K562 (cell line): ENCODE data around the gene USP7. TPM values are rescaled to one million over a fixed set of nuclear protein-coding genes. Genes with fewer than 3 reads are reported as not detected.

Experiments used
- ADNP ChIP-seq: fragments of 200-800 bp; sonication (Bioruptor generic); IDR thresholded peaks from 2 replicates; pipeline ENCODE4 v1.6.1; 2016; ENCODE audit warnings: missing genetic modification characterization, missing compliant biosample characterization
- BCOR ChIP-seq: fragments of 450-650 bp; IDR thresholded peaks from 2 replicates; pipeline ENCODE4 v1.6.1; 2016
- BRD4 ChIP-seq: fragments of 200-600 bp; sonication (generic); IDR thresholded peaks from 2 replicates; pipeline ENCODE4 v1.6.1; 2017; ENCODE audit warnings: inconsistent platforms
- CREB3L1 ChIP-seq: fragments of 450-650 bp; IDR thresholded peaks from 2 replicates; pipeline ENCODE4 v1.6.1; 2014; ENCODE audit warnings: low read depth, mild to moderate bottlenecking, moderate library complexity, borderline replicate concordance
- CTCFL ChIP-seq: IDR thresholded peaks from 2 replicates; pipeline ENCODE4 v1.6.1; 2011; ENCODE audit warnings: borderline replicate concordance, low read depth, mild to moderate bottlenecking, moderate library complexity, low read length; ENCODE audit not compliant: insufficient read depth, poor library complexity, severe bottlenecking
- HDAC3 ChIP-seq: fragments of 450-650 bp; IDR thresholded peaks from 2 replicates; pipeline ENCODE4 v1.6.1; 2018; ENCODE audit warnings: borderline replicate concordance, mild to moderate bottlenecking, moderate library complexity; ENCODE audit not compliant: partially characterized antibody
- HSF4 ChIP-seq: fragments of 250-450 bp; sonication (Bioruptor Pico); IDR thresholded peaks from 2 replicates; pipeline ENCODE4 v2.1.2; 2022; ENCODE audit warnings: mild to moderate bottlenecking, moderate library complexity, borderline replicate concordance
- SMC3 ChIP-seq: conservative IDR thresholded peaks from 2 replicates; pipeline ENCODE4 v1.6.1; 2011; ENCODE audit warnings: low read depth, low read length, improper control_type of control experiment; ENCODE audit not compliant: insufficient read depth
- SREBF2 ChIP-seq: sonication (generic); formaldehyde crosslinking; IDR thresholded peaks from 2 replicates; pipeline ENCODE4 v1.4.0; 2020; ENCODE audit warnings: mild to moderate bottlenecking, missing genetic modification reagents
- SRSF1 ChIP-seq: fragments of 200-400 bp; formaldehyde crosslinking; IDR thresholded peaks from 2 replicates; pipeline ENCODE4 v1.6.1; 2017; ENCODE audit warnings: mild to moderate bottlenecking, low read depth, low read length, moderate library complexity
- TFE3 ChIP-seq: fragments of 450-650 bp; formaldehyde crosslinking; IDR thresholded peaks from 2 replicates; pipeline ENCODE4 v1.4.0; 2020; ENCODE audit warnings: mild to moderate bottlenecking, mixed read lengths
- ZFPM2 ChIP-seq: fragments of 250-450 bp; sonication (Bioruptor Pico); IDR thresholded peaks from 2 replicates; pipeline ENCODE4 v1.5.1; 2022; ENCODE audit warnings: mild to moderate bottlenecking
- ZNF436 ChIP-seq: fragments of 250-450, 450-650 bp; sonication (Bioruptor Pico); formaldehyde crosslinking; IDR thresholded peaks from 2 replicates; pipeline ENCODE4 v1.7.0; 2020; ENCODE audit warnings: mild to moderate bottlenecking
- ZNF655 ChIP-seq: fragments of 250-450 bp; sonication (Bioruptor Pico); IDR thresholded peaks from 2 replicates; pipeline ENCODE4 v1.5.0; 2021
- polyA plus RNA-seq, 8 experiments: library from polyadenylated mRNA; depleted of rRNA in 4 of 8; stranded (reverse) in 5 of 8; unstranded in 3 of 8; fragments of >200 nt; fragmentation: Nextera tagmentation in 2 of 8; fragmentation: Illumina TruSeq in 1 of 8; extraction: Ambion mirVana in 2 of 8; extraction: Trizol in 1 of 8; gene quantifications; 2 replicates each; pipeline versions ENCODE4 v1.2.1 to v1.2.3, GENCODE V29; 2011 to 2014; ENCODE audit warnings: inconsistent platforms in 1 of 8, missing spikeins in 1 of 8
- total RNA-seq, 7 experiments: library from RNA; depleted of rRNA in 6 of 7; stranded (reverse); fragments of >200 nt in 6 of 7; fragmentation: Illumina TruSeq in 2 of 7; extraction: Trizol in 2 of 7; gene quantifications; 2 replicates each; pipeline versions ENCODE4 v1.2.1 to v1.2.3, GENCODE V29; 2011 to 2021; ENCODE audit warnings: low replicate concordance in 1 of 7
- TF ChIP-seq, protein P1 (sequence below): sonication (generic); formaldehyde crosslinking; IDR thresholded peaks from 2 replicates; pipeline ENCODE4 v1.8.1; 2022; ENCODE audit warnings: missing genetic modification reagents
- TF ChIP-seq, protein P2 (sequence below): sonication (generic); formaldehyde crosslinking; IDR thresholded peaks from 2 replicates; pipeline ENCODE4 v1.8.1; 2023; ENCODE audit warnings: mild to moderate bottlenecking, missing genetic modification reagents

Gene USP7
- total and polyA plus RNA-seq, 9 of the 15 experiments (the other 6 are each of a cell fraction or from before 2014, with no cell fraction given): 17.1 to 145 (median 57.9) TPM

DNA sequence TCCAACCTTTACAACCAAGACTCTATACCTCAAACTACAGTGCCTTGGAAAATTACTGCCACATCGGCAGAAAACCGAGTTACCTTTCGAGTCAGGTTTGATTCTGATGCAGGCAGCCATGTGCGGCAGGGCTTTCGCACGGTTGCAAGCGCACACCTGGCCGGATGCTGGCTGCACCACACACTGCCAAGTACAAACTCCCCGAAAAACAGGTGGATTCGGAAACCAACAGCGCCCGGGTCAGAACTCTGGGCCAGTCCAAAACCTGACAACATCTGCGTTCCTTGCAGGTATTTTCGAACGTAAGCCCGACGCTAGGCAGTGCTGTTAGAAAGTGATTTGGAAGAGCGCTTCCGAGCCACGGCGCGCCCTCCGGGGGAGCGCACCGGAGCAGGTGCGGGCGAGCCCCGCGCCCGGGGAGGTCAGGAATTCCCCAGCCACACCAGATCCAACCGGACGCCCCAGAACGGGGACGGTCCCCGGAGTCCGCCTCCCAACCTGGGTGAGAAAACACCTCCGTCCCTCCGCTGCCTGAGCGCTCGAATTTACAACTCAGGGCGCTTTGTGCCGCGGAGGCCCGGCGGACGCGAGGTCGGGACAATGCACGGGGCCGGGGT, 1.2 kb downstream of the USP7 start (continued):
- TF ChIP-seq CTCFL (no peak), ZFPM2 (CRISPR knock-in tag) (no peak), SREBF2 (CRISPR knock-in tag) (no peak), ZNF436 (CRISPR knock-in tag) (no peak), BCOR (no peak), BRD4 (no peak), SRSF1 (no peak), ADNP (tag) (no peak), SMC3 (no peak), TFE3 (CRISPR knock-in tag) (no peak), HSF4 (CRISPR knock-in tag) (no peak), ZNF655 (CRISPR knock-in tag) (no peak), HDAC3 (no peak), CREB3L1 (no peak)
- TF ChIP-seq, protein P1, sequence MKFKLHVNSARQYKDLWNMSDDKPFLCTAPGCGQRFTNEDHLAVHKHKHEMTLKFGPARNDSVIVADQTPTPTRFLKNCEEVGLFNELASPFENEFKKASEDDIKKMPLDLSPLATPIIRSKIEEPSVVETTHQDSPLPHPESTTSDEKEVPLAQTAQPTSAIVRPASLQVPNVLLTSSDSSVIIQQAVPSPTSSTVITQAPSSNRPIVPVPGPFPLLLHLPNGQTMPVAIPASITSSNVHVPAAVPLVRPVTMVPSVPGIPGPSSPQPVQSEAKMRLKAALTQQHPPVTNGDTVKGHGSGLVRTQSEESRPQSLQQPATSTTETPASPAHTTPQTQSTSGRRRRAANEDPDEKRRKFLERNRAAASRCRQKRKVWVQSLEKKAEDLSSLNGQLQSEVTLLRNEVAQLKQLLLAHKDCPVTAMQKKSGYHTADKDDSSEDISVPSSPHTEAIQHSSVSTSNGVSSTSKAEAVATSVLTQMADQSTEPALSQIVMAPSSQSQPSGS: no peak
- TF ChIP-seq, protein P2, sequence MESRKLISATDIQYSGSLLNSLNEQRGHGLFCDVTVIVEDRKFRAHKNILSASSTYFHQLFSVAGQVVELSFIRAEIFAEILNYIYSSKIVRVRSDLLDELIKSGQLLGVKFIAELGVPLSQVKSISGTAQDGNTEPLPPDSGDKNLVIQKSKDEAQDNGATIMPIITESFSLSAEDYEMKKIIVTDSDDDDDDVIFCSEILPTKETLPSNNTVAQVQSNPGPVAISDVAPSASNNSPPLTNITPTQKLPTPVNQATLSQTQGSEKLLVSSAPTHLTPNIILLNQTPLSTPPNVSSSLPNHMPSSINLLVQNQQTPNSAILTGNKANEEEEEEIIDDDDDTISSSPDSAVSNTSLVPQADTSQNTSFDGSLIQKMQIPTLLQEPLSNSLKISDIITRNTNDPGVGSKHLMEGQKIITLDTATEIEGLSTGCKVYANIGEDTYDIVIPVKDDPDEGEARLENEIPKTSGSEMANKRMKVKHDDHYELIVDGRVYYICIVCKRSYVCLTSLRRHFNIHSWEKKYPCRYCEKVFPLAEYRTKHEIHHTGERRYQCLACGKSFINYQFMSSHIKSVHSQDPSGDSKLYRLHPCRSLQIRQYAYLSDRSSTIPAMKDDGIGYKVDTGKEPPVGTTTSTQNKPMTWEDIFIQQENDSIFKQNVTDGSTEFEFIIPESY (CRISPR knock-in tag): no peak
